Large intestine (tissue), 3 donors: Measurements from ENCODE around the gene SGCE. TPM values are rescaled to one million over a fixed set of nuclear protein-coding genes. Genes with fewer than 3 reads are reported as not detected.

Source experiments
- DNase-seq, 2 donors: peaks; one replicate each; pipeline versions ENCODE4 v3.0.0 to v3.0.0-alpha.2; 2013
- H3K27ac ChIP-seq: one replicate; pipeline ENCODE4 v1.5.1; 2013; ENCODE audit warnings: low read length
- H3K27me3 ChIP-seq: 2 replicates; pipeline ENCODE4 v1.6.1; 2013; ENCODE audit warnings: low read length; ENCODE audit not compliant: control insufficient read depth, insufficient read depth
- H3K36me3 ChIP-seq: 2 replicates; pipeline ENCODE4 v1.6.1; 2013; ENCODE audit warnings: low read length; ENCODE audit not compliant: control insufficient read depth, insufficient read depth
- H3K4me1 ChIP-seq: one replicate; pipeline ENCODE4 v1.6.1; 2013; ENCODE audit warnings: low read length; ENCODE audit not compliant: control insufficient read depth, insufficient read depth
- H3K4me3 ChIP-seq: one replicate; pipeline ENCODE4 v1.5.1; 2013; ENCODE audit warnings: low read length
- H3K9me3 ChIP-seq: one replicate; pipeline ENCODE4 v1.6.1; 2013; ENCODE audit warnings: mild to moderate bottlenecking, low read depth, low read length, moderate library complexity; ENCODE audit not compliant: control insufficient read depth
- WGBS: methylation state at CpG from one replicate; pipeline ENCODE4 v1.1.5; 2013; ENCODE audit warnings: low lambda C conversion rate; ENCODE audit not compliant: insufficient coverage; 5-methylcytosine and 5-hydroxymethylcytosine counted together
- polyA plus RNA-seq: library from polyadenylated mRNA; unstranded; fragments of 120-200 nt; gene quantifications from one replicate; pipeline ENCODE4 v1.2.1, GENCODE V29; 2013

SGCE gene
- polyA plus RNA-seq, 1 donor: 36.2 TPM

- no peak overlapping the region for H3K4me3 ChIP-seq
- no peaks in the 10 kb centered on the region for H3K36me3 ChIP-seq
- no CpG with 5 or more reads among the region's 5 CpGs for WGBS
- H3K27ac ChIP-seq: no peak overlapping the region
- H3K4me1 ChIP-seq: no peaks in the 10 kb centered on the region
- no peaks in the 10 kb centered on the region for H3K9me3 ChIP-seq
- no peaks in the 10 kb centered on the region for H3K27me3 ChIP-seq
- no peak for DNase-seq
Measured at GRCh38 chr7:94648731-94649130, 7.2 kb downstream of the SGCE start.

GRCh38 chr7:94647295-94647694, 8.6 kb downstream of the SGCE start:
- Histone ChIP-seq H3K36me3 (no peaks in the 10 kb centered on the region), H3K27ac (no peak overlapping the region), H3K4me1 (no peaks in the 10 kb centered on the region), H3K4me3 (no peak overlapping the region), H3K27me3 (no peaks in the 10 kb centered on the region), H3K9me3 (no peaks in the 10 kb centered on the region)
- no peak for DNase-seq
- WGBS: 92% methylated on average over 3 of the region's 3 CpGs

GRCh38 chr7:94643771-94644545, 12.0 kb downstream of the SGCE start:
- H3K27ac ChIP-seq: no peak overlapping the region
- no peak for DNase-seq
- no peaks in the 10 kb centered on the region for H3K9me3 ChIP-seq
- WGBS: 90% methylated on average over 2 of the region's 3 CpGs
- H3K4me3 ChIP-seq: no peak overlapping the region
- H3K27me3 ChIP-seq: no peaks in the 10 kb centered on the region
- H3K4me1 ChIP-seq: no peaks in the 10 kb centered on the region
- no peaks in the 10 kb centered on the region for H3K36me3 ChIP-seq

GRCh38 chr7:94642838-94643653, 12.9 kb downstream of the SGCE start:
- H3K36me3 ChIP-seq: no peaks in the 10 kb centered on the region
- DNase-seq: no peak
- no peaks in the 10 kb centered on the region for H3K4me1 ChIP-seq
- no peak overlapping the region for H3K27ac ChIP-seq
- no peaks in the 10 kb centered on the region for H3K27me3 ChIP-seq
- H3K4me3 ChIP-seq: no peak overlapping the region
- H3K9me3 ChIP-seq: no peaks in the 10 kb centered on the region
- no CpG with 5 or more reads among the region's 2 CpGs for WGBS

- H3K4me1 ChIP-seq: no peaks in the 10 kb centered on the region
- no peak for DNase-seq
- no peaks in the 10 kb centered on the region for H3K36me3 ChIP-seq
- H3K9me3 ChIP-seq: no peaks in the 10 kb centered on the region
- H3K27ac ChIP-seq: no peak overlapping the region
- no peak overlapping the region for H3K4me3 ChIP-seq
- WGBS: no CpG with 5 or more reads among the region's 1 CpG
- H3K27me3 ChIP-seq: no peaks in the 10 kb centered on the region
Measured at GRCh38 chr7:94639384-94639783, 16.5 kb downstream of the SGCE start.

GRCh38 chr7:94635687-94636086, 20.2 kb downstream of the SGCE start:
- no peak overlapping the region for H3K27ac ChIP-seq
- H3K36me3 ChIP-seq: no peaks in the 10 kb centered on the region
- H3K4me3 ChIP-seq: no peak overlapping the region
- H3K9me3 ChIP-seq: no peaks in the 10 kb centered on the region
- no peaks in the 10 kb centered on the region for H3K4me1 ChIP-seq
- no peaks in the 10 kb centered on the region for H3K27me3 ChIP-seq
- DNase-seq: no peak

- no peaks in the 10 kb centered on the region for H3K27me3 ChIP-seq
- H3K9me3 ChIP-seq: no peaks in the 10 kb centered on the region
- no peak overlapping the region for H3K27ac ChIP-seq
- H3K36me3 ChIP-seq: no peaks in the 10 kb centered on the region
- no peak for DNase-seq
- H3K4me3 ChIP-seq: no peak overlapping the region
- no peaks in the 10 kb centered on the region for H3K4me1 ChIP-seq
- no CpG with 5 or more reads among the region's 6 CpGs for WGBS
Measured at GRCh38 chr7:94634502-94634901, 21.4 kb downstream of the SGCE start.

GRCh38 chr7:94633687-94634086, 22.2 kb downstream of the SGCE start:
- DNase-seq: no peak
- H3K4me1 ChIP-seq: no peaks in the 10 kb centered on the region
- WGBS: 80% methylated on average over 1 of the region's 2 CpGs
- H3K9me3 ChIP-seq: no peaks in the 10 kb centered on the region
- no peak overlapping the region for H3K27ac ChIP-seq
- no peaks in the 10 kb centered on the region for H3K36me3 ChIP-seq
- H3K4me3 ChIP-seq: no peak overlapping the region
- H3K27me3 ChIP-seq: no peaks in the 10 kb centered on the region

- WGBS: 20% methylated on average over 1 of the region's 4 CpGs
- Histone ChIP-seq H3K4me1 (no peaks in the 10 kb centered on the region), H3K27me3 (no peaks in the 10 kb centered on the region), H3K4me3 (no peak overlapping the region), H3K27ac (no peak overlapping the region), H3K36me3 (no peaks in the 10 kb centered on the region), H3K9me3 (no peaks in the 10 kb centered on the region)
- no peak for DNase-seq
Measured at GRCh38 chr7:94633014-94633341, 23.0 kb downstream of the SGCE start.

GRCh38 chr7:94632338-94633013, 23.5 kb downstream of the SGCE start:
- no peaks in the 10 kb centered on the region for H3K36me3 ChIP-seq
- no peaks in the 10 kb centered on the region for H3K4me1 ChIP-seq
- 100% methylated on average over 1 of the region's 5 CpGs for WGBS
- no peaks in the 10 kb centered on the region for H3K9me3 ChIP-seq
- H3K4me3 ChIP-seq: no peak overlapping the region
- no peak for DNase-seq
- no peak overlapping the region for H3K27ac ChIP-seq
- H3K27me3 ChIP-seq: no peaks in the 10 kb centered on the region
